Ishikawa (cell line): ENCODE results near the gene RHBDF2.

ENCODE experiments used
- CEBPB ChIP-seq: IDR thresholded peaks from 2 replicates; pipeline ENCODE4 v1.6.1; 2012
- REST ChIP-seq: IDR thresholded peaks from 2 replicates; pipeline ENCODE4 v1.6.1; 2012; ENCODE audit warnings: low read depth, mild to moderate bottlenecking
- TCF12 ChIP-seq: IDR thresholded peaks from 2 replicates; pipeline ENCODE4 v1.6.1; 2012; ENCODE audit warnings: low read depth
- TEAD4 ChIP-seq: IDR thresholded peaks from 2 replicates; pipeline ENCODE4 v1.6.1; 2012

- TF ChIP-seq TCF12, result no peak
- TF ChIP-seq TEAD4, result no peak
- no peak for TF ChIP-seq REST
- no peak for TF ChIP-seq CEBPB
These were observed 37.2 kb upstream of the RHBDF2 start for GRCh38 chr17:76538281-76538931.
